ENCODE data around the gene CRTC2. TPM values are rescaled to one million over a fixed set of nuclear protein-coding genes. Genes with fewer than 3 reads are reported as not detected.
A peak's percentile ranks its signal among the peaks of the same experiment; 100 is the strongest.
"Not testable (repeated sequence)": the region's sequence is repeated elsewhere in the genome, so short reads cannot be mapped to it uniquely, and the experiment has no call there.

CRTC2 gene
- total and polyA plus RNA-seq, 5 donors from 2014 or later: 13.6 to 145 (median 27.1) TPM

DNA sequence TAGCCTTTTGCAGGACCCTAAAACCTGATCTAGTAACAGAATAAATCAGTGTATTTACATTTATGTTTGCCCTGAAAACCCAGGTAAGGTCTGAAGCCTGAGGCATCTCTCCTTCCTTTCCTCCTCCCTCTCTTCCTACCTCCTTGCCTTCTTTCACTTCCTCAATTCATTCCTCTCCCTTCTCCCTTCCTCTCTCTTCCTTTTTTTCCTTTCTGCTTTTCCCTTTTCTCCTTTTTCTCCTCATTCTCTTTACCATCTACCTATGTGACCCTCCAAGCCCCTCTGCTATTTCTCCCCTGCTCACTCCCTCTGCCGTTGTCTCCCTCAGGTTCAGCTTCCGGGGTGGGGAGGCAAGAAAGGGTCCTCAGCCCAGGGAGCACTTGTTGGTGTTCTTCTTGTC is 23.3 kb upstream of the CRTC2 start:
- not testable (repeated sequence) for H3K27me3 Mint-ChIP-seq; H3K27me3 ChIP-seq (ENCODE audit: control insufficient read depth, insufficient read depth, low read length); H3K27ac ChIP-seq (ENCODE audit: insufficient read depth, low read length, poor library complexity, severe bottlenecking); H3K4me3 ChIP-seq (ENCODE audit: low read depth, low read length); H3K36me3 ChIP-seq (ENCODE audit: control insufficient read depth, insufficient read depth, low read length); DNase-seq; H3K9me3 ChIP-seq (ENCODE audit: control insufficient read depth in 2 of 2, low read length in 2 of 2); H3K9me3 Mint-ChIP-seq; ATAC-seq (ENCODE audit: low read depth in 2 of 2); H3K36me3 Mint-ChIP-seq
- H3K4me1 ChIP-seq (ENCODE audit: control insufficient read depth, insufficient read depth, low read length, poor library complexity, severe bottlenecking): peaks cover 17% of the 10 kb centered on the region
- Mint-ChIP-seq H3K27ac (peak overlapping the region in 1 of 3 donors; percentile 45), H3K4me3 (peak overlapping the region in 1 of 4 donors; percentile 75), H3K4me1 (peaks cover under 1 to 26% (median 15%) of the 10 kb centered on the region in 4 donors)

- H3K27me3 Mint-ChIP-seq; H3K4me3 ChIP-seq (ENCODE audit: low read depth, low read length); H3K27me3 ChIP-seq (ENCODE audit: control insufficient read depth, insufficient read depth, low read length); DNase-seq; H3K9me3 ChIP-seq (ENCODE audit: control insufficient read depth in 2 of 2, low read length in 2 of 2); H3K9me3 Mint-ChIP-seq; ATAC-seq (ENCODE audit: low read depth in 2 of 2); H3K27ac ChIP-seq (ENCODE audit: insufficient read depth, low read length, poor library complexity, severe bottlenecking): not testable (repeated sequence)
- H3K4me1 Mint-ChIP-seq: peaks cover 4 to 32% (median 25%) of the 10 kb centered on the region in 4 donors
- Histone ChIP-seq H3K36me3 (ENCODE audit: control insufficient read depth, insufficient read depth, low read length) (peaks cover 15% of the 10 kb centered on the region), H3K4me1 (ENCODE audit: control insufficient read depth, insufficient read depth, low read length, poor library complexity, severe bottlenecking) (peaks cover 27% of the 10 kb centered on the region)
- peak overlapping the region in 2 of 3 donors; percentile 73 to 97 for H3K27ac Mint-ChIP-seq
- H3K36me3 Mint-ChIP-seq: peaks cover 13% of the 10 kb centered on the region
- H3K4me3 Mint-ChIP-seq: peak overlapping the region in 3 of 4 donors; percentile 97
Observed at GRCh38 chr1:153979091-153979490, 20.7 kb upstream of the CRTC2 start.

DNA sequence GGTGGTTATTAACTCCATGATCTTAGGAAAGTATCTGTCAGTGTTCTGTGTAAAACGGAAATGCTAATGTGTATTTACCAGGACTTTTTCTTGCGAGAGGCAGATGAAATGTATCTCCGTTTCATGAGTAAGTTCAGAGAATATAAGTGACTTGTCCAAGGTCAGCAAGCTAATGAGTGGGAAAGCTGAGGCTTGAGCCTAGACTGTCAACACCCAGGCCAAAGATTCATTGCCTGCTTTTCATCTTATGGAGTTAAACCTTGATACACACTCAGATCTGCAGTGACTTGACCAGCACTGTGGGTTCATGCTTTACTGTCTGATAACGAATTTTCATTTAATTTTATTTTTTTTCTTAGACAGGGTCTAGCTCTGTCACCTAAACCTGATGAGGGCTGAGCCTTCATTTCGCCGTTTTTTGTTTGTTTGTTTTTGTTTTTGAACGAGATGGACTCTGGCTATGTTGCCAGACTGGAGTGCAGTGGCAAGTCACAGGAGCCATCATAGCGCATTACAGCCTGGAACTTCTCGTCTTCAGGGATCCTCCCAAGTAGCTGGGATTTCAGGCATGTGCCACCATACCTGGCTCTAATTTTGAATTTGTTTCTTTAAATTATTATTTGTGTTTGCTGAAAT is 20.0 kb upstream of the CRTC2 start:
- H3K4me1 Mint-ChIP-seq: peaks cover 4 to 37% (median 25%) of the 10 kb centered on the region in 4 donors
- H3K9me3 Mint-ChIP-seq: no peaks in the 10 kb centered on the region
- H3K36me3 Mint-ChIP-seq: peaks cover 18% of the 10 kb centered on the region
- ATAC-seq (ENCODE audit: low read depth in 2 of 2) (no peak), DNase-seq (no peak)
- Histone ChIP-seq H3K27me3 (ENCODE audit: control insufficient read depth, insufficient read depth, low read length) (no peaks in the 10 kb centered on the region), H3K4me3 (ENCODE audit: low read depth, low read length) (peak overlapping the region; percentile 96), H3K4me1 (ENCODE audit: control insufficient read depth, insufficient read depth, low read length, poor library complexity, severe bottlenecking) (peaks cover 27% of the 10 kb centered on the region), H3K27ac (ENCODE audit: insufficient read depth, low read length, poor library complexity, severe bottlenecking) (peak overlapping the region; percentile 81), H3K9me3 (ENCODE audit: control insufficient read depth in 2 of 2, low read length in 2 of 2) (no peaks in the 10 kb centered on the region), H3K36me3 (ENCODE audit: control insufficient read depth, insufficient read depth, low read length) (peaks cover 22% of the 10 kb centered on the region)
- no peaks in the 10 kb centered on the region for H3K27me3 Mint-ChIP-seq
- peak overlapping the region; percentile 93 to 98 (median 97) for H3K27ac Mint-ChIP-seq
- H3K4me3 Mint-ChIP-seq: peak overlapping the region; percentile 97

GRCh38 chr1:153977250-153978240 is 19.1 kb upstream of the CRTC2 start, which contains the start of gene JTB:
Gene JTB, minus strand, starts transcription at chr1:153977674. Its CDS starts 422 bp downstream, at chr1:153977252.
- Histone ChIP-seq H3K27me3 (ENCODE audit: control insufficient read depth, insufficient read depth, low read length) (no peaks in the 10 kb centered on the region), H3K4me3 (ENCODE audit: low read depth, low read length) (peak within 1 kb of the TSS; percentile 96), H3K4me1 (ENCODE audit: control insufficient read depth, insufficient read depth, low read length, poor library complexity, severe bottlenecking) (peaks cover 27% of the 10 kb centered on the region), H3K9me3 (ENCODE audit: control insufficient read depth in 2 of 2, low read length in 2 of 2) (no peaks in the 10 kb centered on the region), H3K27ac (ENCODE audit: insufficient read depth, low read length, poor library complexity, severe bottlenecking) (peak within 1 kb of the TSS; percentile 81), H3K36me3 (ENCODE audit: control insufficient read depth, insufficient read depth, low read length) (peaks cover 25% of the 10 kb centered on the region)
- peaks cover 4 to 37% (median 25%) of the 10 kb centered on the region in 4 donors for H3K4me1 Mint-ChIP-seq
- ATAC-seq (ENCODE audit: low read depth in 2 of 2) (peak; percentile 94 to 97), DNase-seq (peak; percentile 80 to 87 (median 83))
- H3K4me3 Mint-ChIP-seq: peak within 1 kb of the TSS; percentile 97
- peak within 1 kb of the TSS; percentile 94 to 98 (median 97) for H3K27ac Mint-ChIP-seq
- H3K9me3 Mint-ChIP-seq: no peaks in the 10 kb centered on the region
- H3K27me3 Mint-ChIP-seq: no peaks in the 10 kb centered on the region
- peaks cover 23% of the 10 kb centered on the region for H3K36me3 Mint-ChIP-seq

DNA sequence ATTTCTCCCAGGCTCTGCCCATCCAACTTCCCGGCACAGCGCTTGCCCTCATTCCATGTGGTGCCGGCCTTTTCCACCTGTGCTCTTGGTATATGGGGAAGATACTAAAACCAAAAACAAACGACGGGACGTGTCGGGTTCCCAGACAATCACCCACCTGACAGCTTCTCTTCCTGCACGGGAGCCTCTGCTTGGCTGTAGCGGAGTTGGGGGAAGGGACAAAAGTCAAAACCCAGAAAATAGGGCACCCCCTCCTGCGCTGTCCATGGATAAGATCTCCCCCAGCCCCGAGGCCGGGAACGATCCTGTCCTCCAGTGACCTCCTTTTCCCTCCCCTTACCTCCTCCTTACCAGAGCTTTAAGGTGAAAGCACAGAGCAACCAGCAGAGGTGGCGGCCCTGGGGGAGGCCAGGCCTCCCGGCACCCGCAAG is 18.4 kb upstream of the CRTC2 start:
- H3K4me1 Mint-ChIP-seq: peaks cover 4 to 42% (median 29%) of the 10 kb centered on the region in 4 donors
- H3K4me3 ChIP-seq (ENCODE audit: low read depth, low read length): peak overlapping the region; percentile 74
- no peaks in the 10 kb centered on the region for H3K27me3 Mint-ChIP-seq
- H3K9me3 Mint-ChIP-seq: no peaks in the 10 kb centered on the region
- peak overlapping the region; percentile 97 for H3K4me3 Mint-ChIP-seq
- peak overlapping the region; percentile 94 to 98 (median 97) for H3K27ac Mint-ChIP-seq
- ATAC-seq (ENCODE audit: low read depth in 2 of 2) (no peak), DNase-seq (no peak)
- peak overlapping the region; percentile 81 for H3K27ac ChIP-seq (ENCODE audit: insufficient read depth, low read length, poor library complexity, severe bottlenecking)
- peaks cover 25% of the 10 kb centered on the region for H3K36me3 ChIP-seq (ENCODE audit: control insufficient read depth, insufficient read depth, low read length)
- H3K4me1 ChIP-seq (ENCODE audit: control insufficient read depth, insufficient read depth, low read length, poor library complexity, severe bottlenecking): peaks cover 27% of the 10 kb centered on the region
- H3K27me3 ChIP-seq (ENCODE audit: control insufficient read depth, insufficient read depth, low read length): no peaks in the 10 kb centered on the region
- H3K9me3 ChIP-seq (ENCODE audit: control insufficient read depth in 2 of 2, low read length in 2 of 2): no peaks in the 10 kb centered on the region
- peaks cover 25% of the 10 kb centered on the region for H3K36me3 Mint-ChIP-seq

DNA sequence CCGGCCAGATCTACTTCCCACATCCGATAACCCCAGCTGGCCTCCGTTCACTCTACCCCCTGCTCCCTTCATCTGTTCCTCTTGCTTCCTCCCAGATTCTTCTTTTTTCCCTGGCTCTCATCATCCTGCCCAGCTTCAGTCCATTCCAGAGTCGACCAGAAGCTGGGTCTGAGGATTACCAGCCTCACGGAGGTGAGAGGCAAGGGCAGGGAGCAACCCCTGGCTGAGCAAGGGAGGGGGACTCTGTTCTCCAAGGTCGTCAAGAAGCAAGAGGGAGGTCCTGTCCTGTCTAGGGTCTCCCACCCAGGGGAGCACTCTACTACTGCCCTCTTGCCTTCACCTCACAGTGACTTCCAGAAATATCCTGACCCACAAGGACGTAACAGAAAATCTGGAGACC is 15.1 kb upstream of the CRTC2 start:
- Histone ChIP-seq H3K4me1 (ENCODE audit: control insufficient read depth, insufficient read depth, low read length, poor library complexity, severe bottlenecking) (peaks cover 24% of the 10 kb centered on the region), H3K27ac (ENCODE audit: insufficient read depth, low read length, poor library complexity, severe bottlenecking) (no peak overlapping the region), H3K9me3 (ENCODE audit: control insufficient read depth in 2 of 2, low read length in 2 of 2) (no peaks in the 10 kb centered on the region), H3K36me3 (ENCODE audit: control insufficient read depth, insufficient read depth, low read length) (peaks cover 25% of the 10 kb centered on the region), H3K4me3 (ENCODE audit: low read depth, low read length) (no peak overlapping the region), H3K27me3 (ENCODE audit: control insufficient read depth, insufficient read depth, low read length) (no peaks in the 10 kb centered on the region)
- Mint-ChIP-seq H3K27me3 (no peaks in the 10 kb centered on the region), H3K27ac (peak overlapping the region in 1 of 3 donors; percentile 65), H3K4me3 (peak overlapping the region in 1 of 4 donors; percentile 72), H3K4me1 (peaks cover 4 to 42% (median 29%) of the 10 kb centered on the region in 4 donors), H3K9me3 (no peaks in the 10 kb centered on the region), H3K36me3 (peaks cover 25% of the 10 kb centered on the region)
- DNase-seq: no peak
- no peak for ATAC-seq (ENCODE audit: low read depth in 2 of 2)

DNA sequence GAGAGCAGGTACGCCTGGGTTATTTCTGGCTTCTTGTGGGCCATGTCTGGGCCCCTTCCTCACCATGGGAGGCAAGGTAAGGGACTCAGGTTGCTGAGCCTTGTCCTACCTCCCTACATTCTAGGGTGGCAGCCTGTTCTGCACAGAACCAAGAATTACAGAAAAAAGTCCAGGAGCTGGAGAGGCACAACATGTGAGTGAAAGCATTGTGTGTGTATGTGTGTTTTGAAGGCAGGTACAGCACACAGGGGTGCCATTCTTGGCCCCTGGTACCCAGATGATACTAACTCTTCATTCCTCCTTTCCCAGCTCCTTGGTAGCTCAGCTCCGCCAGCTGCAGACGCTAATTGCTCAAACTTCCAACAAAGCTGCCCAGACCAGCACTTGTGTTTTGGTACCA is 14.7 kb upstream of the CRTC2 start:
- H3K27me3 ChIP-seq (ENCODE audit: control insufficient read depth, insufficient read depth, low read length): no peaks in the 10 kb centered on the region
- peaks cover 22% of the 10 kb centered on the region for H3K4me1 ChIP-seq (ENCODE audit: control insufficient read depth, insufficient read depth, low read length, poor library complexity, severe bottlenecking)
- no peaks in the 10 kb centered on the region for H3K9me3 ChIP-seq (ENCODE audit: control insufficient read depth in 2 of 2, low read length in 2 of 2)
- Mint-ChIP-seq H3K4me1 (peaks cover 4 to 38% (median 26%) of the 10 kb centered on the region in 4 donors), H3K36me3 (peaks cover 25% of the 10 kb centered on the region), H3K27me3 (no peaks in the 10 kb centered on the region), H3K27ac (peak overlapping the region in 1 of 3 donors; percentile 65), H3K9me3 (no peaks in the 10 kb centered on the region), H3K4me3 (peak overlapping the region in 2 of 4 donors; percentile 13 to 72)
- no peak overlapping the region for H3K27ac ChIP-seq (ENCODE audit: insufficient read depth, low read length, poor library complexity, severe bottlenecking)
- H3K36me3 ChIP-seq (ENCODE audit: control insufficient read depth, insufficient read depth, low read length): peaks cover 25% of the 10 kb centered on the region
- DNase-seq (no peak), ATAC-seq (ENCODE audit: low read depth in 2 of 2) (no peak)
- no peak overlapping the region for H3K4me3 ChIP-seq (ENCODE audit: low read depth, low read length)
